ENCODE results near the gene STPG1. TPM values are rescaled to one million over a fixed set of nuclear protein-coding genes. Genes with fewer than 3 reads are reported as not detected.

The STPG1 gene
- polyA plus RNA-seq, 3 donors: 10.9 to 15.9 (median 13.4) TPM

DNA sequence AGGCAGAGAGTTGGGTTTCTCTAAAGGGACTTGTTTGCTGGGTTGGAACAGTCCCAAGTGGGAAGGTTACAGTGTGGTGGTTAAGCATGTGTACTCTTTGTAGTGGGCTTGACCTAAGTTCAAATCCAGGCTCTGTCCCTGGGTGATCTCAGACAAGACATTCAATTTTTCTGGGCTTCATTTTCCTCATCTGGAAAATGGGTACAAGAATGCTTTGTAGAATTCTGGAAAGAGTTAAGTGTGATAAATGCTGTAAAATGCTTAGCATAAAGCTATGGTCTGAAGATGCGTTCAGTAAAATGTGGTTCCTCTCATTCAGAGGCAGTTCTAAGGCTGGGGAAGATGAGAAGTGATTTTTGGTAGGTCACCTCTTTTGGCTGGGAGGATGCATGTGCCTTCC is 93.6 kb downstream of the STPG1 start:
- DNase-seq: no peak

DNA sequence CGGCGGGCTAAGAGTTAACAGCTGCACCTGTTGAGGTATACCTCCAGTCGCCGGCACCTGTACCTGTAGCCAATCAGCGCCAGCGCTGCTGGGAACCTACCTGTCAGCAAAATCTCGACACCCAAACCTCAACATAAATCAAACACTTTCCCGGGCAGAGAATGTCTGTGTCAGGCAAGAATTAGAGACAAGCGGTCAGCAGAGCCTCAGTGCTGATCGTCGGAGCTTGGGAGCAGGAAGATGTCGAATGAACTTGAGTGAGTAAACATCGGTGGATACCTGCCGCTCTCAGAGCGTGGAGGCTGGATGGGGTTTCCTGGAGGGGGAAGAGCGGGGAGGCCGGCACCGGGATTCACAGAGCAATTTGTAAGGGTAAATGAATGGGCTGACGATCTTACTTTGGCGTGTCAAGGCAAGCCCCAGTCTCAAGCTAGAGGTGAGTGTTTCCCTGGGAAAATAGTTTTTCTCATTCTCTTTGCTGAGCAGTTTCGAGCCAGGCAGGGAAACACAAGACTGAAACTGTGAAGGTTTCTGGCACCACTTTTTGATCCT is 94.2 kb downstream of the STPG1 start, which contains the start of gene GRHL3:
Gene GRHL3, plus strand, starts transcription at position 46 of the 552 bp plus-strand sequence. Its CDS starts 195 bp downstream, at position 241.
- DNase-seq: peak; percentile 34

DNA sequence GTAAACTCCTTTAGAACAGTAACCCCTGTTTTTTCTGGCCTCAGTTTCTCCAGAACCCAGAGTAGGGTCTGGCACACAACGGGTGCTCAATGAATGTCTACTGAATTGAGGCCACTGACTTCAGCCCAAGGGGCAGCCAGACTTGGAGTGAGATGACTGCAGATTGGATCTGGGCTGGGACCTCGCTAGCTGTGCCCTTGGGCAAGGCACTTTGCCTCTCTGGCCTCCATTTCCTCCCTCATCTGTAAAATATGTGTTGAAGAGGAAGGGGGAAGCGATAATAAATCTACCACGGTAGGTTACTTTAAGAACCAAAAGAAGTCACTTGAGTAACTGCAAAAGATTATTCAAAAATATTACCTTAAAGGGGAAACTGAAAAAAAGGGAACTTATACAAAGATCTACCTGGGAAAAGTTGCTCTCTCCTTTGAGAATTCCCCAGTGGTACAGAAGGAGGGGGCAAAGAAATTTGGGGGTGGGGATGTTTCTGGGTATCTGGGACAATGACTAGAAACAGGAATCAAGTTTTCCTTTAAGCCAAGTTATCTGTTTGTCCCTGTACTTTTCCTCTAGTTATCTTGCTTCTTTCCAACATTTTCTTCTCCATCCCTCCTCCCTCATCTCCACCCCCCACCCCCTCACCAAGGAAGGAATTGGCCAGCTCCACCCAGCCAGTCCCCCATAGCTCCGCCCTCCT is 94.8 kb downstream of the STPG1 start:
- DNase-seq: no peak

GRCh38 chr1:24317956-24318614 is 95.5 kb downstream of the STPG1 start:
- DNase-seq: no peak

DNA sequence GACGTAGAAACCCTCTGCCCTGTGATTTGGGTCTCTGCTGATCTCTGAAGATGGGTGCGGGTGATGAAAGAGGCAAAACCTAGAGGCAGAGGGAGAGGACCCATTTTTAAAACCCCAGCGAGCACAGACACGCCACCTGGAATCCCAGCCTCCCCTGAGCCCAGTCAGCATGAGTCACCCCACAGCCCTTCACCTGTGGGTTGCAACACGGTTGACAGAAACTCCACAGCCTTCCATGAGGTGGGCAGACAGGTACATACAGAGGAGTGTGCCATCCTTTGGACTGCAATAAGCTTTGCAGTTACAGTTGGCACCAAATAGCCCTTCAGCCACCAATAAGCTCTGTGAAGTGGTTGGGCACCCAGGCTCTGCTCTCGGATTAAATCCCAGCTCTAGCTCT is 96.5 kb downstream of the STPG1 start:
- DNase-seq: no peak

GRCh38 chr1:24316645-24317044 is 96.9 kb downstream of the STPG1 start:
- DNase-seq: no peak

DNA sequence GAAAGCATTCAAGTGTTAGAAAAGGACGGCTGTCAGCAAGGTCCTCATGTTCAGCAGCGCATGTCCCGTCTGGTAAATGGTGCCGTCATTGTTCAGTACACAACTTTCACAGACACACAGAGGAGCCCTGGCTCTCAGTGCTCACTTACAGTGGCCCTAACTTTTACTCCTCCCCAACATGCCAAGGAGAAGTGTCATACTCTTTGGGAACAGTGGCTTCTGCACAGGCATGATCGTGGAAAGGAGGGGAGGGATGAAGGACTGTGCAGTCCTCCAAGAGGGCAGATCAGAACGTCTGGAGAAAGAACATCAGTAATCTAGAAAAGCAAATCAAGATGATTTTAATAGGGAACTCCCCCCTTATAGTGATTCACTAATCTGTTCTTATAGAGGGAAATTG is 98.2 kb downstream of the STPG1 start:
- DNase-seq: no peak

GRCh38 chr1:24311741-24312140 is 101.8 kb downstream of the STPG1 start:
- DNase-seq: no peak

DNA sequence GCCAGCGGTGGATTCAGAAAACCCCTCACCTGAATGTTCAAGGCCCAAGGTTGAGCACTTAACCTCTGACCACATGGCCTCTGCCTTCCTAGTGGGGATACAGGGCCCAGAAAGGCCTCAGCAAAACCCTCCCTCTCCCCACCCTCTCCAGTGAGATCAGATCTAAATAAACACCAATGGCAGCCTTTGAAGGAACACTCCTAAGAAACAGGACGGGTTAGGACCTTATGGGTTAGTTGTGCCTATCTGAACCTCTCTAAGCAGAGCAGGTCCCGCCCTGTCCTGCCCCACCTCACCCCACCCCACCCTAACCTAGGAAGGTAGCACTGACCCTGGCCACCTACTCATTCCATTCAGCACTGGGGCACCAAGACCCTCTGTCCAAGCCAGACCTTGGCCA is 102.3 kb downstream of the STPG1 start:
- no peak for DNase-seq

DNA sequence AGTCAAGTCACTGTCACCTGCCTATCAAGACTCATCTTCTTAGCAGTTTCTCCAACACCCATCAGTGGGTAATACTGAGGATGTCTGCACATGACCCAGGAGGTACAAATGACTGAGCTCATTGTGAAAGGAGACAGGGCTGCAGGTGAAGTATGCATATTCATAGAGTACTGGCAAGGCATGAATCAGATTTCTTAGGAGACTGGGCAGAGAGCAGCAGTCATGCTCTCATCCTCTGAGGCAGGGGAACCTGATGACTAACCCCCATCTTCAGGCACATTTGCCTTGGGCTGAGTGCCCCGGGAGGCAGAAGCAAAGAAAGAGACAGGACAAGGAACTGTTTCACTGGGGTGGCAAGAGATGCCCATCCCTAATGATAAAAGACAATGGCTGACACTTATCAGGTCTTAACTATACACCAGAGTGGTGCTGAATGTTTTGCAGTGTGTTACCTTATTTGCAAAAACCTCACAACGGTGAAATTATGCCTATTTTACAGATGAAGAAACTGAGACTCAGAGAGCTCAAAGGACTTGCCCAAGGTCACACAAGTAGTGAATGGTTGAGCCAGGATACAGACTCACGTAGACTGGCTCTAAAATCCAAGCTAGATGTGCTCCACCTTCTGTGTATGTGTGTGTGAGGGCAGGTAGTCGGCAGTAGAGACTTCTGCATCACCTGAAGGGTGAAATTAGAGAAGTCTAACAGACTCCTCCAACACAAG is 103.7 kb downstream of the STPG1 start:
- DNase-seq: no peak

GRCh38 chr1:24308365-24309015 is 105.1 kb downstream of the STPG1 start:
- DNase-seq: no peak

Other genes starting within 250 kb of the STPG1 start
- gene IFNLR1, start 226.5 kb downstream of the STPG1 start, polyA plus RNA-seq (ENCODE audit: insufficient read length in 3 of 3): 1 to 10 TPM; 5.1 to 6.1 (median 5.8) TPM
- 1 to 10 TPM; 5.2 to 6.7 (median 5.5) TPM for gene GRHL3, start 94.4 kb downstream of the STPG1 start, polyA plus RNA-seq (ENCODE audit: insufficient read length in 3 of 3)
- gene NIPAL3, start 2.0 kb upstream of the STPG1 start, polyA plus RNA-seq (ENCODE audit: insufficient read length in 3 of 3): 10 to 100 TPM; 18.3 to 25.4 (median 22.2) TPM
- 10 to 100 TPM; 10.1 to 10.7 (median 10.2) TPM for gene RCAN3, start 89.1 kb upstream of the STPG1 start, polyA plus RNA-seq (ENCODE audit: insufficient read length in 3 of 3)
- gene NCMAP, start 142.3 kb upstream of the STPG1 start, polyA plus RNA-seq (ENCODE audit: insufficient read length in 3 of 3): under 1 TPM; 0.47 to 0.79 (median 0.59) TPM
- 100 to 1,000 TPM; 130 to 192 (median 167) TPM for gene SRRM1, start 229.5 kb upstream of the STPG1 start, polyA plus RNA-seq (ENCODE audit: insufficient read length in 3 of 3)

Measured in renal pelvis (tissue), 4 donors.